Large intestine (tissue), 12 donors: Measurements from ENCODE around the gene DDX4. TPM values are rescaled to one million over a fixed set of nuclear protein-coding genes. Genes with fewer than 3 reads are reported as not detected.
"Not testable (repeated sequence)": the region's sequence is repeated elsewhere in the genome, so short reads cannot be mapped to it uniquely, and the experiment has no call there.

Source experiments
- DNase-seq, 2 donors: peaks; one replicate each; pipeline versions ENCODE4 v3.0.0 to v3.0.0-alpha.2; 2013
- H3K27ac ChIP-seq: one replicate; pipeline ENCODE4 v1.5.1; 2013; ENCODE audit warnings: low read length
- H3K27me3 ChIP-seq: 2 replicates; pipeline ENCODE4 v1.6.1; 2013; ENCODE audit warnings: low read length; ENCODE audit not compliant: control insufficient read depth, insufficient read depth
- H3K36me3 ChIP-seq: 2 replicates; pipeline ENCODE4 v1.6.1; 2013; ENCODE audit warnings: low read length; ENCODE audit not compliant: control insufficient read depth, insufficient read depth
- H3K4me1 ChIP-seq: one replicate; pipeline ENCODE4 v1.6.1; 2013; ENCODE audit warnings: low read length; ENCODE audit not compliant: control insufficient read depth, insufficient read depth
- H3K4me3 ChIP-seq: one replicate; pipeline ENCODE4 v1.5.1; 2013; ENCODE audit warnings: low read length
- H3K9me3 ChIP-seq: one replicate; pipeline ENCODE4 v1.6.1; 2013; ENCODE audit warnings: mild to moderate bottlenecking, low read depth, low read length, moderate library complexity; ENCODE audit not compliant: control insufficient read depth
- WGBS: methylation state at CpG from one replicate; pipeline ENCODE4 v1.1.5; 2013; ENCODE audit warnings: low lambda C conversion rate; ENCODE audit not compliant: insufficient coverage; 5-methylcytosine and 5-hydroxymethylcytosine counted together
- long read RNA-seq, 11 donors: transcript quantifications; one replicate each; lab custom pipeline, GENCODE V29; 2026
- polyA plus RNA-seq: library from polyadenylated mRNA; unstranded; fragments of 120-200 nt; gene quantifications from one replicate; pipeline ENCODE4 v1.2.1, GENCODE V29; 2013

DDX4 gene
- 0.10 TPM for polyA plus RNA-seq
- long read RNA-seq, donor 1 = 0 reads
- long read RNA-seq, donor 2 = 0 reads
- long read RNA-seq, donor 3 = 0 reads
- long read RNA-seq, donor 4 = 0 reads
- long read RNA-seq, donor 5 = 0 reads
- long read RNA-seq, donor 6 = 0 reads
- long read RNA-seq, donor 7 = 0 reads
- long read RNA-seq, donor 8 = 0 reads
- long read RNA-seq, donor 9 = 0 reads
- long read RNA-seq, donor 10 = 0 reads
- long read RNA-seq, donor 11 = 0 reads

GRCh38 chr5:55737793-55738192 lies at the start of gene DDX4:
DDX4 (plus strand) TSS chr5:55738061; CDS start chr5:55738964, 903 bp downstream.
- no peak for DNase-seq
- Histone ChIP-seq H3K4me3 (no peak within 1 kb of the TSS), H3K4me1 (no peaks in the 10 kb centered on the region), H3K27me3 (no peaks in the 10 kb centered on the region), H3K27ac (no peak within 1 kb of the TSS), H3K36me3 (no peaks in the 10 kb centered on the region), H3K9me3 (peaks cover 6% of the 10 kb centered on the region)
- no CpG with 5 or more reads among the region's 31 CpGs for WGBS

- no peak overlapping the region for H3K4me3 ChIP-seq
- no CpG with 5 or more reads among the region's 2 CpGs for WGBS
- H3K4me1 ChIP-seq = peaks cover 9% of the 10 kb centered on the region
- no peaks in the 10 kb centered on the region for H3K27me3 ChIP-seq
- no peaks in the 10 kb centered on the region for H3K36me3 ChIP-seq
- H3K9me3 ChIP-seq = no peaks in the 10 kb centered on the region
- no peak overlapping the region for H3K27ac ChIP-seq
- DNase-seq = peak in 1 of 2 donors; percentile 34
These were observed 46.4 kb upstream of the DDX4 start for GRCh38 chr5:55691265-55692105.

- Histone ChIP-seq H3K27ac (no peak overlapping the region), H3K4me1 (peaks cover 9% of the 10 kb centered on the region), H3K9me3 (peaks cover 5% of the 10 kb centered on the region), H3K27me3 (no peaks in the 10 kb centered on the region), H3K4me3 (no peak overlapping the region), H3K36me3 (no peaks in the 10 kb centered on the region)
- 82% methylated on average over 2 of the region's 2 CpGs for WGBS
- DNase-seq = no peak
These were observed 45.8 kb upstream of the DDX4 start for GRCh38 chr5:55692106-55692417.

- Histone ChIP-seq H3K4me1 (peaks cover 9% of the 10 kb centered on the region), H3K4me3 (no peak overlapping the region), H3K36me3 (no peaks in the 10 kb centered on the region), H3K27me3 (no peaks in the 10 kb centered on the region), H3K27ac (no peak overlapping the region), H3K9me3 (peaks cover 7% of the 10 kb centered on the region)
- no CpG with 5 or more reads among the region's 1 CpG for WGBS
- peak in 1 of 2 donors; percentile 27 for DNase-seq
These were observed 45.4 kb upstream of the DDX4 start for GRCh38 chr5:55692509-55692908.

GRCh38 chr5:55694152-55694830 lies 43.6 kb upstream of the DDX4 start:
- DNase-seq = peak; percentile 23 to 35

GRCh38 chr5:55696704-55697103 lies 41.2 kb upstream of the DDX4 start:
- not testable (repeated sequence) for H3K9me3 ChIP-seq, H3K27ac ChIP-seq, H3K4me1 ChIP-seq, H3K36me3 ChIP-seq, H3K27me3 ChIP-seq, H3K4me3 ChIP-seq, DNase-seq
- WGBS = no CpG with 5 or more reads among the region's 31 CpGs

More at GRCh38 chr5:55694152-55694830, 43.6 kb upstream of the DDX4 start:
- Histone ChIP-seq H3K27ac (no peak overlapping the region), H3K27me3 (no peaks in the 10 kb centered on the region), H3K4me3 (no peak overlapping the region), H3K9me3 (peaks cover 7% of the 10 kb centered on the region), H3K4me1 (peaks cover 9% of the 10 kb centered on the region), H3K36me3 (no peaks in the 10 kb centered on the region)
- 33% methylated on average over 1 of the region's 3 CpGs for WGBS

GRCh38 chr5:55699041-55699688 lies 38.7 kb upstream of the DDX4 start:
- Histone ChIP-seq H3K4me1 (peaks cover 5% of the 10 kb centered on the region), H3K27me3 (no peaks in the 10 kb centered on the region), H3K4me3 (no peak overlapping the region), H3K27ac (no peak overlapping the region), H3K9me3 (peaks cover 7% of the 10 kb centered on the region), H3K36me3 (peaks cover 6% of the 10 kb centered on the region)
- no peak for DNase-seq
- WGBS = no CpG with 5 or more reads among the region's 3 CpGs

GRCh38 chr5:55700745-55701144 lies 37.1 kb upstream of the DDX4 start:
- H3K4me3 ChIP-seq = no peak overlapping the region
- H3K27me3 ChIP-seq = no peaks in the 10 kb centered on the region
- peak; percentile 75 to 83 for DNase-seq
- H3K9me3 ChIP-seq = peaks cover 7% of the 10 kb centered on the region
- no CpG with 5 or more reads among the region's 2 CpGs for WGBS
- peaks cover 6% of the 10 kb centered on the region for H3K36me3 ChIP-seq
- H3K4me1 ChIP-seq = peaks cover 5% of the 10 kb centered on the region
- peak overlapping the region; percentile 88 for H3K27ac ChIP-seq

- Histone ChIP-seq H3K36me3 (peaks cover 6% of the 10 kb centered on the region), H3K27me3 (no peaks in the 10 kb centered on the region), H3K27ac (peak overlapping the region; percentile 88), H3K4me3 (no peak overlapping the region), H3K9me3 (peaks cover 7% of the 10 kb centered on the region), H3K4me1 (peaks cover 5% of the 10 kb centered on the region)
- 100% methylated on average over 2 of the region's 3 CpGs for WGBS
- no peak for DNase-seq
These were observed 36.3 kb upstream of the DDX4 start for GRCh38 chr5:55701462-55702103.
